Suprapubic skin (tissue), 4 donors: Measurements from ENCODE around the gene CFAP65.

ENCODE experiments used
- CTCF ChIP-seq, 2 donors: fragments of 200-600 bp in 1 of 2; fragments of 450-650 bp in 1 of 2; sonication (generic) in 1 of 2; IDR thresholded peaks; one replicate each; pipeline ENCODE4 v1.5.1; 2016 to 2019; ENCODE audit warnings: antibody characterized with exemption in 2 of 2, mild to moderate bottlenecking in 1 of 2, moderate library complexity in 1 of 2
- EP300 ChIP-seq: sonication (generic); formaldehyde crosslinking; IDR thresholded peaks from one replicate; pipeline ENCODE4 v1.6.1; 2017; ENCODE audit warnings: antibody characterized with exemption
- POLR2AphosphoS5 ChIP-seq, 3 donors: sonication (generic); formaldehyde crosslinking; IDR thresholded peaks; one replicate each; pipeline ENCODE4 v1.6.1; 2017; ENCODE audit warnings: antibody characterized with exemption in 3 of 3

GRCh38 chr2:218990052-218990451, 51.3 kb downstream of the CFAP65 start:
- TF ChIP-seq CTCF (IDR thresholded peaks at IDR 0.05) (no peak), EP300 (no peak), POLR2AphosphoS5 (IDR thresholded peaks at IDR 0.05) (no peak)
